SK-N-DZ (cell line): Measurements from ENCODE around the gene KCTD13. TPM values are rescaled to one million over a fixed set of nuclear protein-coding genes. Genes with fewer than 3 reads are reported as not detected.
A peak's percentile ranks its signal among the peaks of the same experiment; 100 is the strongest.
"Not testable (repeated sequence)": the region's sequence is repeated elsewhere in the genome, so short reads cannot be mapped to it uniquely, and the experiment has no call there.

Experiments
- DNase-seq: peaks from one replicate; pipeline ENCODE4 v3.0.0-alpha.2; 2015; ENCODE audit warnings: low spot score
- polyA plus RNA-seq, 2 experiments: library from polyadenylated mRNA; depleted of rRNA; stranded (reverse); fragments of >200 nt; gene quantifications; 2 replicates each; pipeline ENCODE4 v1.2.3, GENCODE V29; 2014

KCTD13 gene
- polyA plus RNA-seq (2014; cell fraction: cytosol; rRNA removed) = 18.2 and 20.0 TPM in 2 replicates
- 14.0 and 27.9 TPM in 2 replicates for polyA plus RNA-seq (2014; cell fraction: nucleus; rRNA removed)

DNA sequence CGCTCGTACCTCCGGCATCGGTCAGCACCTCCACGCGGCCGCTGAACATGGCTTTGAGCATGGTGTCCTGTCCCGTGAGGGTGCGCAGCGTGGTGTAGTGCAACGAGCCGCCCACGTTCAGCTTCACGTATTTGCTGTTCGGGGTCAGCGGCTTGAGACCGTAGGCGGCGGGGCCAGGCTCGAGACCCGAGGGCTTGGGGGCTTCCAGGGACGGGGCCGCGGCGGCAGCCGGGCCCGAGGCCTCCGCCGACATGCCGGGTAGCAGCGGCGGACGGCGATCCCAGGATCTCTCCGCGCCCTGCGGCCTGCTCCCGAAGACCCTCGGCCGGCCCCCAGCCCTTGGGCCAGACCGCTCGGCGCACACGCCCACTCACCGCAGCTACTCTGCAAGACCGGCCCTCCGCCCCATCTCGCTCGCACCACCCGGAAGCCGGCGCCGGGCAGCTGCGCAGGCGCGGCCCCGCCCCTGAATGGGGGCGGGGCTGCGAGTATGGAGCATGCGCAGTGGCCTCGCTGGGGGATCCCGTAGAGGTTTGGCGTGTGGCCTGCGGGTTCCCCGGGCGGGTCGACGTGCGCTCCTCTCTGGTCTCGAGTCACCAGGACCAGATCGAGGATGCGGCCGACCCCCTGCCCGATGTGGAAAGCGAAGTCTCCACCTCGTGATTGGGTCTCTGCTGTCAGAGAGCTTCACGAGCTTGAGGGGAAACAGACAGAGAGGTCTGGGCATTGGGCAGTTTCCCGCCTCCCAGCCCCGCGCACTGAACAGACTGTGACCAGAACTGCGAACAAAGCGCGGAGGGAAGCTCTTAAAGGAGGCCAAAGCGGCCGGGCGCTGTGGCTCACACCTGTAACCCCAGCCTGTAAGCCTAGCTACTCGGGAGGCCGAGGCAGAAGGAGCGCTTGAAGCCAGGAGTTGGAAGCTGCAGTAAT, at the start of gene KCTD13:
Gene KCTD13 (minus strand): TSS at position 446 of the 930 bp plus-strand sequence. CDS start 193 bp downstream, at position 253.
- DNase-seq = peak; percentile 91

GRCh38 chr16:29975134-29975538, 49.1 kb upstream of the KCTD13 start:
- no peak for DNase-seq

- DNase-seq = no peak
Observed at GRCh38 chr16:29974291-29975133, 48.5 kb upstream of the KCTD13 start.

GRCh38 chr16:29973384-29974246, 47.6 kb upstream of the KCTD13 start, which contains the start of gene TAOK2:
Gene TAOK2, plus strand, starts transcription at chr16:29973868. Its CDS starts 3,905 bp downstream, at chr16:29977773.
- DNase-seq = peak; percentile 99

GRCh38 chr16:29972992-29973383, 47.0 kb upstream of the KCTD13 start:
- DNase-seq = no peak

- no peak for DNase-seq
Observed at GRCh38 chr16:29972500-29972899, 46.5 kb upstream of the KCTD13 start.

GRCh38 chr16:29971304-29971703, 45.3 kb upstream of the KCTD13 start:
- DNase-seq = no peak

DNA sequence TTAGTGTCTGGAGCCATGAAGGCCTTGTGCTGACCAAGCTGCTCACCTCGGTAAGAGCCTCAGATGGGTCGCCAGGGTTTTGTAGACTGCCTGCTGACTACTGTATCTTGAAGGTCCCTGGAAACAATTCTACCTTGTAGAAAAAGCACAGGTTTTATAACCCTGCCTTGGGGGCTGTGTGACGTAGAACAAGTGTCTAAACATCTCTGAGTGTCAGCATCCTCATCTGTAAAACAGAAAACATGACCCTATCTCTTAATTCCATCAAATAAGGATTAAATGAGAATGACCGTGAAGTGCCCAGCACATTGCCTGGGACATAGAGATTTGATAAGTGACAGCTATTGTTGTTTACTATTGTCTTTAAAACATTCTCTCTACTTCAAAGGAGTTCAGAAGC, 42.2 kb upstream of the KCTD13 start:
- DNase-seq = no peak

- no peak for DNase-seq
Observed at GRCh38 chr16:29963021-29963743, 37.2 kb upstream of the KCTD13 start.

GRCh38 chr16:29962344-29962994, 36.4 kb upstream of the KCTD13 start:
- DNase-seq = no peak

DNA sequence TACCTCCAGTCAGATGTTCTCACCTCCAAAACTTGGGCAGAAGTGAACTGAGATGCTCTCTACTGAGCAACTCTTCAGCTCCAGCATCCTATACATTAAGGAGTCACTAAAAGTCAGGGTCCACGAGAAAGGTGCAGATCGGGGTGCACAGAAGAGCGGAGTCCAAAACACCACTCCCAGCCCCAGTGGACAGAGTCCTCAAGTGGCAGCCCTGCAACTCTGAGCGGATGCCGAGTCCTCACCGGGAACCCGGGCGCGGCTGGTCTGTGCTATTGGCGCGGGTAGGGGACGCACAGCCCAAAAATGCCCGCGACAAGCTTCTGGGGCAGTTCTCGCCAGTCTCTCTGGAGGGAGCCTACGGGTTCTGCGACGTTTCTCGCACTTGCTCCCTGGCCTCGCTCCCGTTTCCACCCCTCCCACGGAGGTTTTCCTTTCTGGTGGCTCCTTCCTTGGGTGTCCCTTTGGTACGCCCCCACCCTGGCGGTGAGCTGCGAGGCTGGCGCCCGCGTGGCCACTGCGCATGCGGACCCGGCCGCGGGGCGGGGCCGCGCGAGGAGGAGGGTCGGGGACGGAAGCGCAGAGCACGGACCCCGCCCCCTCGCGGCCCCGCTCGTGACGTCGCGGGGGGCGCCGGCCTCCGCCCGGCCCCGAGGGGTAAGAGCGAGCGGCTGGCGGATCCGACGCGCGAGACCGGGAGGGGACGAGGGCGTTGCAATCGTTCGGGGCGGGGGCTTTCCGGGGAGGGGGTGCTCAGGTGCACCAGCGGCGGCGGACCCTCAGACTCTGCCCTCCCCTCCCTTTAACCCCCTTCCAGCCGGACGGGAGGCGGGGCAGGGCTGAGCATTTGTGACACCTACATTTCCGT, 35.7 kb upstream of the KCTD13 start, which contains the start of gene TMEM219:
Gene TMEM219 (plus strand): TSS at position 601 of the 865 bp plus-strand sequence. CDS start 1,065 bp downstream, outside the sequence.
- DNase-seq = peak; percentile 90

- no peak for DNase-seq
Observed at GRCh38 chr16:29961127-29961478, 35.1 kb upstream of the KCTD13 start.

DNA sequence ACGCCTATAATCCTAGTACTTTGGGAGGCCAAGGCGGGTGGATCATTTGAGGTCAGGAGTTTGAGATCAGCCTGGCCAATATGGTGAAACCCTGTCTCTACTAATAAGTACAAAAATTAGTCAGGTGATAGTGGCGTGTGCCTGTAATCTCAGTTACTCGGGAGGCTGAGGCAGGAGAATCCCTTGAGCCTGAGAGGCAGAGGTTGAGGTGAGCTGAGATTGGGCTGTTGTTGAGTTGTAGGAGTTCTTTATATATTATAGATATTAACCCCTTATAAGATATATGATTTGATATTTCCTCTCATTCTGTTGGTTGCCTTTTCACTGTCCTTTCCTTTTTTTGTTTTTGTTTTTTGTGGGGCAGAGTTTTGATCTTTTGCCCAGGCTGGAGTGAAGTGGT, 33.8 kb upstream of the KCTD13 start:
- DNase-seq = not testable (repeated sequence)

- no peak for DNase-seq
Observed at GRCh38 chr16:29959293-29959692, 33.3 kb upstream of the KCTD13 start.

GRCh38 chr16:29958756-29959155, 32.7 kb upstream of the KCTD13 start:
- DNase-seq = no peak

- DNase-seq = no peak
Observed at GRCh38 chr16:29951625-29952365, 25.8 kb upstream of the KCTD13 start.

GRCh38 chr16:29950806-29951461, 24.9 kb upstream of the KCTD13 start:
- DNase-seq = no peak

DNA sequence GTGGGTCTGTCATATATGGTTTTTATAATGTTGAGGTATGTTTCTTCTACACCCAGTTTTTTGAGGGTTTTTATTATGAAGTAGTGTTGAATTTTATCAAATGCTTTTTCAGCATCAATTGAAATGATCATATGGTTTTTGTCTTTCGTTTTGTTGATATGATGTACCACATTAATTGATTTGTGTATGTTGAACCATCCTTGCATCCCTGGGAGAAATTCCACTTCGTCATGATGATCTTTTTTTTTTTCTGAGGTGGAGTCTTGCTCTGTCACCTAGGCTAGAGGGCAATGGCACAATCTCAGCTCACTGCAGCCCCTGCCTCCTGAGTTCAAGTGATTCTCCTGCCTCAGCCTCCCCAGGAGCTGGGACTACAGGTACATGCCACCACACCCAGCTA, 21.9 kb upstream of the KCTD13 start:
- no peak for DNase-seq
